ENCODE measurements around the gene ANKFN1.

The ANKFN1 gene

GRCh38 chr17:56510554-56511342, 357.5 kb downstream of the ANKFN1 start:
- DNase-seq (ENCODE audit: low spot score): no peak

GRCh38 chr17:56514264-56514663, 361.0 kb downstream of the ANKFN1 start:
- DNase-seq (ENCODE audit: low spot score): no peak

GRCh38 chr17:56514899-56515298, 361.6 kb downstream of the ANKFN1 start:
- no peak for DNase-seq (ENCODE audit: low spot score)

DNA sequence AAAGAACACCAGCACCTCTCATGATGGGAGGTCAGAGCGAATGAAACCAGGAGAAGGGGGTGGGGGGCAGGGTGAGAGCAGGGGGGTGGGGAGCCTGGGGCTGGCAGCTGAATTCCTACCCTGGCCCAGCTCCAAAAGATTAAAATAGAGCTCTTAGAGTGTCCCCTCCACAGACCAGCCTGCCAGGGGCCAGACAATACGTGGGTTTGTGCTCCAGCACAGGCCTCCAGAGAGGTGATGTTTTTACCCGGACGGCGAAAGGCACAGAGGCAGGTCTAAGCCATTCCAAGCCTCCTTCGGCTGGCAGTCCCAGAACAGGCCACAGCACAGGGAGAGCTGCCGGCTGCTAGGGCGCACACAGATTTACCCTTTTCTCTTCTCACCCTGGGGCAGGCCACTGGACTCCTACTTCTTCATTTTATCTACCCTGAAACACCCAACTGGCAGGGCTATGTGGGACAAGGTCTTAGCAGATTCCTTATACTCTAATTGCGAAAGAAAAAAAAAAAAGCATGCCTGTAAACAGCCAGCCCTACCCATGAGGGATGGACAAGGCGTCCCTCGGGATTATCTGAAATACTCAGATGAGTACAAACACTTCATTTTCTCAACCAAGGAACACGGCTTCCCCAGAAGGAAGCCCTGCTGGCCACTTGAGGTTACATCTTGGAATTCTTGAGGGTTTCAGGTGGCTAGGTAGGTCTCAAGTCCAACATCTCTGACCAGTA, 368.3 kb downstream of the ANKFN1 start:
- no peak for DNase-seq (ENCODE audit: low spot score)

DNA sequence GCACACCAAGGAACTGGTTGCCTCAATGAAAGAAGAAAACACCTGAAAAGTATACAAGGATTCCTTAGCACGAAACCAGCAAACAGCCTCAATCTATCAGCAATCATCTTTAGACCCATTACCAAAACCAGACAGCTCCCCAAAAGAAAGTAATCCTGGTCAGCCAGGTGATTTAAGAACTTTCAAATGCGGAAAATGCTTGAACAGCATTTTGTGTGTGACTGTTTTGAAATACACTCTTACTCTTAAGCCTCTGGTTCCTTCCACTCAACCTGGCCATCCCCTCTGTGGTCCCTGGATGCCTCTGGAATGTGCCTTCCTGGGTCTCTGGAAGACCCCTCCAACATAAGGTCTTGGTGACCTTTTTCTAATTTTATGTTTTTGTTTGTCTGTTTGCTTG, 369.8 kb downstream of the ANKFN1 start:
- DNase-seq (ENCODE audit: low spot score): no peak

DNA sequence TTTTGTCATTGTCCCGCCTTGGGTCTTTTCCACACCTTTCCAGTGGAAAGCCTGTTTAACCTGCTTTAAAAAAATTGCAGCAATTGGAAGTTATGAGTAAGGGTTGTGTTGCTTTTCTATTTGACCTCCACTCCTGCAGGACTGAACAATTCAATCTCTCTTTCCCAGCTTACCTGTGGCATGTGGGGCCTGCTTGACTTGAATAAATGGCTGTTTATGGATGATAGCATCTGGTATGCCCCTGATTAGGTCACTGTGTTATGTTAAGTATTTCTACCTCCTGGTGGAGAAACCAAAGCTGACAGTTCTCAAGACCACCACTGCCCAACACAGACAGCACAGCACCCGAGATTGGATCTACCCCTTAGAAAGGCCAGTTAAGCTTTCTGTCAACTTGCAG, 375.4 kb downstream of the ANKFN1 start:
- DNase-seq (ENCODE audit: low spot score): no peak

DNA sequence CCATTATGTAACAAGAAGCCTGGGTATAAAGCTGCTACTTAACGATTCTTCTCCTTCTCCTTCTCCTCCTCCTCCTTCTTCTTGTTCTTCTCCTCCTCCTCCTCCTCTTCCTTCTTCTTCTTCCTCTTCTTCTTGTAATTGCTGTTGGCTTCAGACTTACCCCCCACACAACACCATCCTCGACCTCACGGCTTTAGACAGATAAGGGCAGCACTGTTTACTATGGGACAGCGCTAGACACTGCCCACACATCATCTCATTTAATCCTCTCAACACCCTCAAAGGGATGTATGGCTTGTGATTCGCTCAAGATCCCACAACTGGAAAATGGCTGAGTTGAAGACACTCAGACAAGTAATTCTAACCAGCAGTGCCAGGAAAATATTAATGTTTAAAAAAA, 379.7 kb downstream of the ANKFN1 start:
- DNase-seq (ENCODE audit: low spot score): no peak

GRCh38 chr17:56536766-56537165, 383.5 kb downstream of the ANKFN1 start:
- DNase-seq (ENCODE audit: low spot score): no peak

DNA sequence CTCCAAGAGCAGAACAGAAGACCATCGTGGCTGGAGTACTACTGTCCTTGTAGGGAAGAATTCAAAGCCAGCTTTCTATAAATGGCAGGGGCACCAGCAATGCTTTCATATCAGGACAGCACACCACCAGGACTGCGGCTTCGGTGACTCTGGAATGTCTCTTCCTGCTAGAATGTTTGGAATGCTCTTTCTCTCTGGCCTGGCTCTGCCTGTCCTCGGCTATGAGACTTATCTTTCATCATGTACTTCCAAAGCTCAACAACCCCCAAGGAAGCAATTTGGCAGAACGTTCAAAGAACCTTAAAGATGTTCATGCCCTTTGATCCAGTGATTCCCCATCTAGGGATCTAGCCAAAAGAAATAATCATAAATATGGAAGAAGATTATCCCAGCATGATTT, 387.6 kb downstream of the ANKFN1 start:
- no peak for DNase-seq (ENCODE audit: low spot score)

GRCh38 chr17:56543280-56543679, 390.0 kb downstream of the ANKFN1 start:
- no peak for DNase-seq (ENCODE audit: low spot score)

- DNase-seq (ENCODE audit: low spot score): no peak
These were observed 391.8 kb downstream of the ANKFN1 start for GRCh38 chr17:56545106-56545505.

DNA sequence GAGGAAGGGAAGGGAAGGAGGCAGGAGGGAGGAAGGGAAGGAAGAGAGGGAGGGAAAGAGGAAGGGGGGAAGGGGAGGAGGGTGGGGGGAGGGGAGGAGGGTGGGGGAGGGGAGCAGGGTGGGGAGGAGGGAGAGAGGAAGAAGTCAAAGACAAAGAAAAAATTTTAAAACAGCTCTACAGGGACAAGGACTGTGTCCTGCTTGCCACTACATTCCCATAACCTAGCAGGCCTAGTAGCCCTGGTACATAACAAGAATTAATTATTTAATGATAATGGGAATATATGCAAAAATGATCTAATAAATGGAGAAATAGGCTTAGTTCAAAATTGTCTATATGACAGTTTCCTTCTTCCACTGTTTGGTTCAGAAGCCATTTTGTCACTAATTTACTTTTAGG, 392.7 kb downstream of the ANKFN1 start:
- no peak for DNase-seq (ENCODE audit: low spot score)

- no peak for DNase-seq (ENCODE audit: low spot score)
These were observed 395.4 kb downstream of the ANKFN1 start for GRCh38 chr17:56548661-56549060.

DNA sequence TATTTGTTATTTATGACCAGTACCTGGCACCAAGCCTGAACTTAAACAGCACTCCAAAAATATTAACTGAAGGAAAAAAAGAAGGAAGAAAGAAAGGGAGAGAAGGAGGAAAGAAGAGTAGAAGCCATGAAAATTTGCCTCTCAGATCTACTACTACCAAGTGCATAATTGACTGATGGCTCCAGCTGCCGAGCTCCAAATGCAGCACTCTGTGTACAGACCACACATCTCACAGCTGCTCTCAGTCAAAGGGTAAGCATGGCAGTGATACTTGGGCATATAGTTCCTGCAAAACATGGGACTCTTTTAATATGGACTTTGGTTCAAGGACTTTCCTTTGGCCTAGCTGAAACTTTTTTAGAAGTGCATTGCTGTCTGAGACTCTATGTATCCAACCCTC, 396.2 kb downstream of the ANKFN1 start:
- no peak for DNase-seq (ENCODE audit: low spot score)

DNA sequence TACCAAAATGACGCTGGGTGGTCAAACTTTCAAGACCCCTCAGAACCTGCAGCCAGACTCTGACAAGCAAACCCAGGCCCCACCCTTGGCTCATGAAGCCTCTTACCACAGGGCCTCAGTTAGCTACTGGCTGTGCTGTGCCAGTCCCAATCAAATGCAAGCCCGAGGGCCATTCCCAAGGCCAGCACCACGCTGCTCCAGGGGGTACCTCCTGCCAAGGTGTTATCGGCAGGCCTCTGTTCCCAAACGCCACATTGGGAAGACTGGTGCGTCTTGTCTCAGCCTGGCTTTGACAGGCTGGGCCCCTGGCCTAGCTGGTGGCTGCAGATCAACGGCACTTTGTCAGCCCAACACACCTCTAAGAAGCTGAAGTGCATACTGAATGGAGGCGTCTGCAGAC, 404.4 kb downstream of the ANKFN1 start:
- no peak for DNase-seq (ENCODE audit: low spot score)

- DNase-seq (ENCODE audit: low spot score): no peak
These were observed 404.8 kb downstream of the ANKFN1 start for GRCh38 chr17:56558088-56558487.
